Measurements from ENCODE around the gene DNAI2. TPM values are rescaled to one million over a fixed set of nuclear protein-coding genes. Genes with fewer than 3 reads are reported as not detected.

The DNAI2 gene
- total and polyA plus RNA-seq, 7 experiments from 2014 or later = 0.15 to 1.8 (median 0.88) TPM; not detected in 1

DNA sequence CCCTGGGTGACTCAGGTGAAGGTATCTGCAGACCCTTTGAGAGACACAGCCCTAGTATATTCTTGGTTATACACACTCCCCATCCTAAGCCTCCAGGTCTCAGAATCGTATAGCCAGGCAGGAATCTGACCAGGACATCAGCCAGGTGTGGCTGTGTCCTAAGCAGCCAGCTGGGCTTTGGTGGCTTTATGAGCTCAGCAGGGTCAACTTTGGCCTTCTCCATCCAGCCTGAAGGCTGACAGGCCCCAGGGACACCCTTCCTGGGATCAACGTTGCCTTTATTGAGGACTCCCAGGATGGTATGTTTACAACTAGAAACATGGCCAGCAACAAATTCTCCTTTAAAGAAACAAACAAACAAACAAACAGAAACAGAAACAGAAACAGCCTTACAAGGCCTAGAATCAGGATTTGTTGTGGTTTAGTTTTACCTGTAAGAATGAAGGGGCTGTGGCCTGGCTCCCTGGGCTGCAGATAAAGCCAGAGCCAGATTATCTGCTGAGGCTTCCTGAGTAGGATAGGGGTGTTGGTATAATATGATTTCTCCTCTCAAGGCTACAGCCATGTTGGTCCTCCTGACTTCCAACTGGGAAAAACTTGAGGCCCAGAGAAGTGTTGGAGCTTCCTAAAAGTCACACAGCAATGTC lies 60.5 kb downstream of the DNAI2 start:
- H3K36me3 ChIP-seq (ENCODE audit: control insufficient read depth in 2 of 3, insufficient read depth in 3 of 3, low read length in 3 of 3) = no peaks in the 10 kb centered on the region
- Mint-ChIP-seq H3K27me3 (peaks cover 0 to 4% (median 3%) of the 10 kb centered on the region in 5 donors), H3K4me3 (no peak overlapping the region), H3K9me3 (no peaks in the 10 kb centered on the region), H3K36me3 (peaks cover 0 to 1% (median 0%) of the 10 kb centered on the region in 5 donors), H3K4me1 (peaks cover 0 to 11% (median 2%) of the 10 kb centered on the region in 7 donors), H3K27ac (peak overlapping the region in 1 of 9 donors; percentile 20)
- no peak overlapping the region for H3K27ac ChIP-seq (ENCODE audit: low read depth, low read length)
- H3K27me3 ChIP-seq (ENCODE audit: control insufficient read depth in 2 of 2, insufficient read depth in 2 of 2, low read length in 2 of 2) = no peaks in the 10 kb centered on the region
- no peaks in the 10 kb centered on the region for H3K9me3 ChIP-seq (ENCODE audit: control insufficient read depth in 2 of 3, low read length in 3 of 3)
- peaks cover 0 to 4% of the 10 kb centered on the region in 2 donors for H3K4me1 ChIP-seq (ENCODE audit: control insufficient read depth in 2 of 2, insufficient read depth in 2 of 2, low read length in 2 of 2)
- DNase-seq = no peak
- H3K4me3 ChIP-seq (ENCODE audit: low read length) = no peak overlapping the region
- ChIA-PET POLR2A (no interaction called here), CTCF (no interaction called here)
- intact Hi-C loops (cut with micrococcal nuclease) = no loop called here
- ATAC-seq = no peak

DNA sequence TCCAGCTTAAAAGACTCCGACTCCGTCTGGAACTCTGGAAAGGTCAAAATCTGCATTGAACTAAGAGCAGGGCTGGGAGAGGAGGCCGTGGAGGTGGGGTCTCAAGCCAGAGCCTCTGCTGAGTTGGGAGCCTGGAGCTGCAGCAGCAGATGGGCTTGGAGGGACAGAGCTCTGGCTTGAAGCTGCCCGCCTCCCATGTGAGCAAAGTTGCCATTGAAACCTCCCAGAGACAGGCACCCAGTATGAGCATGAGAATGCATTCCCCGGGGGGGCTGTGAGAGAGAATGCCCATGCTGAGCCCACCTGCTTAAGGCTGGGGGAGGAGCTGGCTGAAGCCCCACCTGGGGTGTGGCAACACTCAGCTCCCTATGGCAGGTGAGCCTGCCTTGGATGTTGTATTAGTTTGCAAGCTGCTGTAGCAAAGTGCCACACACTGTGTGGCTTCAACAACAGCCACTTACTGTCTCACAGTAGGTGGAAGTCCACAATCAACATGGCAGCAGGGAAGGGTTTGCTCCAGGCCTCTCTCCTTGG lies 61.6 kb downstream of the DNAI2 start:
- ChIA-PET CTCF (no interaction called here), POLR2A (no interaction called here)
- no peaks in the 10 kb centered on the region for H3K9me3 Mint-ChIP-seq

DNA sequence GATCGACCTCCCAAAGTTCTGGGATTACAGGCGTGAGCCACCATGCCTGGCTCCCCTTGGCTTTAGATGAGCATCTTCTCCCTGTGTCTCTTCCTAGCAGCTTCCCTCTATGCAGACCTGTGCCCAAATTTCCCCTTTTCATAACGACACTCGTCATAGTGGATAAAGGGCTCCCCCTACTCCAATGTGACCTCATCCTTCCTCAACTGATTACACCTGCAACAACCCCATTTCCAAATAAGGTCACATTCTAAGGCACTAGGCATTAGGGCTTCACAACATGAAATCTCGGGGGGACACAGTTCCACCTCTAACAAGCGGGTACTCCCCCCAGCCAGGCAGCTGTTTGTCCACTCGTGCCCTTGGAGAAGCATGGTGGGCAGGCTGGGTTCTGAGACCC lies 62.3 kb downstream of the DNAI2 start:
- no peaks in the 10 kb centered on the region for H3K36me3 ChIP-seq (ENCODE audit: control insufficient read depth in 2 of 3, insufficient read depth in 3 of 3, low read length in 3 of 3)
- no peaks in the 10 kb centered on the region for H3K4me1 ChIP-seq (ENCODE audit: control insufficient read depth in 2 of 2, insufficient read depth in 2 of 2, low read length in 2 of 2)
- no peaks in the 10 kb centered on the region for H3K9me3 ChIP-seq (ENCODE audit: control insufficient read depth in 2 of 3, low read length in 3 of 3)
- no peaks in the 10 kb centered on the region for H3K36me3 Mint-ChIP-seq
- no peaks in the 10 kb centered on the region for H3K9me3 Mint-ChIP-seq
- peaks cover 0 to 8% (median 0%) of the 10 kb centered on the region in 7 donors for H3K4me1 Mint-ChIP-seq
- no peak overlapping the region for H3K27ac Mint-ChIP-seq
- DNase-seq (no peak), ATAC-seq (no peak)
- ChIA-PET POLR2A (no interaction called here), CTCF (no interaction called here)
- H3K27me3 ChIP-seq (ENCODE audit: control insufficient read depth in 2 of 2, insufficient read depth in 2 of 2, low read length in 2 of 2) = no peaks in the 10 kb centered on the region
- H3K4me3 Mint-ChIP-seq = no peak overlapping the region
- no peak overlapping the region for H3K27ac ChIP-seq (ENCODE audit: low read depth, low read length)
- H3K27me3 Mint-ChIP-seq = peaks cover 0 to 4% (median 3%) of the 10 kb centered on the region in 5 donors
- H3K4me3 ChIP-seq (ENCODE audit: low read length) = no peak overlapping the region
- intact Hi-C loops (cut with micrococcal nuclease) = no loop called here

More for the DNA sequence above, 61.6 kb downstream of the DNAI2 start:
- no peaks in the 10 kb centered on the region for H3K9me3 ChIP-seq (ENCODE audit: control insufficient read depth in 2 of 3, low read length in 3 of 3)
- Mint-ChIP-seq H3K4me3 (no peak overlapping the region), H3K27ac (no peak overlapping the region), H3K36me3 (no peaks in the 10 kb centered on the region), H3K4me1 (peaks cover 0 to 8% (median 0%) of the 10 kb centered on the region in 7 donors), H3K27me3 (peaks cover 0 to 5% (median 4%) of the 10 kb centered on the region in 5 donors)
- DNase-seq (no peak), ATAC-seq (no peak)
- H3K27me3 ChIP-seq (ENCODE audit: control insufficient read depth in 2 of 2, insufficient read depth in 2 of 2, low read length in 2 of 2) = no peaks in the 10 kb centered on the region
- intact Hi-C loops (cut with micrococcal nuclease) = no loop called here
- H3K4me3 ChIP-seq (ENCODE audit: low read length) = no peak overlapping the region
- no peaks in the 10 kb centered on the region for H3K36me3 ChIP-seq (ENCODE audit: control insufficient read depth in 2 of 3, insufficient read depth in 3 of 3, low read length in 3 of 3)
- H3K4me1 ChIP-seq (ENCODE audit: control insufficient read depth in 2 of 2, insufficient read depth in 2 of 2, low read length in 2 of 2) = no peaks in the 10 kb centered on the region
- H3K27ac ChIP-seq (ENCODE audit: low read depth, low read length) = no peak overlapping the region

DNA sequence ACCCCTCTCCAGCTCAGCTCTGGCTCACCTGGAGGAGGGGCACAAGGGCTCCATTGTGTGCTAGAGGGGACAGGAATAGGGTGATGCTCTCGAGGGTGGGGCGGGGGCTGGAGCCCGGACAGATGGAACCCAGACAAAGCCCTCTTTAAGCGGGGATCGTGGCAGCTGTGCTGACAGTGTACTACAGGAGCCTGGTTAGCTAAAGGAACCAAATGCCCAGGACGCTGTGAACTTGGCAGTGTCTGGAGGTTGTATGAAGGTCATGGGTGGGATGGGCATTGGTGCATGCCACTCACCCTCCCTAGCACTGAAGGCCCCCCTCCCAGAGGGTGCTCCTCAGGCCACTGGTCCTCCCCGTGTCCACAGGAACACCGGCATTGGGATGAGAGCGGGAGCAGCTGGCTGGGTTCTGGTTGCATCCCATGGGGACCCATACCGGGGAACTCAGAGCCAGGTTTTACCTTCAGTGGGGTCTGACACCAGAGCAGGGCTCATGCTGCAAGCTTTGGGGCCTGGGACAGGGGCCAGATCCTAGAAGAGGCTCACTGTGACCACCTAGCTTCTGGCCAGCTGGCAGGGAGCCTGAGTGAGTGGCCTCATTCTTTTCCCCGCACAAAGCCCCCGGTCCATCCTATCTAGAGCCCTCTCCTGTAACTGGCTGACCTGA lies 63.9 kb downstream of the DNAI2 start:
- H3K27me3 Mint-ChIP-seq = peaks cover 0 to 4% (median 3%) of the 10 kb centered on the region in 5 donors
- Histone ChIP-seq H3K36me3 (ENCODE audit: control insufficient read depth in 2 of 3, insufficient read depth in 3 of 3, low read length in 3 of 3) (no peaks in the 10 kb centered on the region), H3K9me3 (ENCODE audit: control insufficient read depth in 2 of 3, low read length in 3 of 3) (no peaks in the 10 kb centered on the region), H3K27ac (ENCODE audit: low read depth, low read length) (no peak overlapping the region), H3K27me3 (ENCODE audit: control insufficient read depth in 2 of 2, insufficient read depth in 2 of 2, low read length in 2 of 2) (no peaks in the 10 kb centered on the region), H3K4me1 (ENCODE audit: control insufficient read depth in 2 of 2, insufficient read depth in 2 of 2, low read length in 2 of 2) (no peaks in the 10 kb centered on the region), H3K4me3 (ENCODE audit: low read length) (no peak overlapping the region)
- H3K36me3 Mint-ChIP-seq = no peaks in the 10 kb centered on the region
- H3K4me3 Mint-ChIP-seq = no peak overlapping the region
- POLR2A ChIA-PET = no interaction called here
- no peak for DNase-seq
- H3K9me3 Mint-ChIP-seq = peaks cover 0 to 1% (median 0%) of the 10 kb centered on the region in 11 donors
- CTCF ChIA-PET = no interaction called here
- intact Hi-C loops (cut with micrococcal nuclease) = no loop called here
- H3K27ac Mint-ChIP-seq = no peak overlapping the region
- no peak for ATAC-seq
- peaks cover 0 to 8% (median 0%) of the 10 kb centered on the region in 7 donors for H3K4me1 Mint-ChIP-seq

DNA sequence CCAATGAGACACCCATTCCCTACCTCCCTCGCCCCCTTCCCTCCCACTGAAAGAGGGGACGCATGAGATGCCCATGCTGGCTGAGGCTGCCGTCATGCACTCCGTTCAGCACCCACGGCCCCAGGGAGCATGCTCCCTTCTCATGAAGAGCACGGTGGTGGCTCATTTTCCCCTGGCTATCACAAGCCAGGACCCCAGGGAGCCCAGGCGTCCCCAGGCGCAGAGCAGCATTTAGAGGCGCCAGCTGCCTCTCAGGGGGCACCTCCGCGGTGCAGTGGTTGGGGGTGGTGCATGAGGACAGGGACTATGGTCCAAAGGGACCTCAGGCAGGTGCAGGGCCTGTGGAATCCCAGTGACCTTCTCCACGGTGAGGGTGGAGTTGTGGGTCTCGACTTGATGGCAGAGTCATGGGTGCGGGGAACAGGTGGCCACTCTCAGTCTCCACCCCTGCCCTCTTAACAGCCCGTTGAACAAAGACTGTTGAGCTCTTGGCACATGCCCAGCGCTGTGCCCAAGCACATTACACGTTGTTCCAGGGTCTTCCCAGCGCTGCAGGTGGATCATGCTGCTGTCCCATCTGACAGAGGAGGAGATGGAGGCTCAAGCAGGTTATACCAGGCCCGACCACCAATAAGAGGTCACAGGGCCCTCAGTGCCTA lies 65.6 kb downstream of the DNAI2 start:
- Mint-ChIP-seq H3K36me3 (no peaks in the 10 kb centered on the region), H3K27ac (no peak overlapping the region), H3K27me3 (peaks cover 0 to 6% (median 4%) of the 10 kb centered on the region in 5 donors), H3K4me3 (no peak overlapping the region), H3K4me1 (peaks cover 0 to 4% (median 0%) of the 10 kb centered on the region in 7 donors), H3K9me3 (peaks cover 0 to 1% (median 0%) of the 10 kb centered on the region in 11 donors)
- Histone ChIP-seq H3K4me1 (ENCODE audit: control insufficient read depth in 2 of 2, insufficient read depth in 2 of 2, low read length in 2 of 2) (no peaks in the 10 kb centered on the region), H3K27ac (ENCODE audit: low read depth, low read length) (no peak overlapping the region), H3K4me3 (ENCODE audit: low read length) (no peak overlapping the region), H3K9me3 (ENCODE audit: control insufficient read depth in 2 of 3, low read length in 3 of 3) (no peaks in the 10 kb centered on the region), H3K27me3 (ENCODE audit: control insufficient read depth in 2 of 2, insufficient read depth in 2 of 2, low read length in 2 of 2) (no peaks in the 10 kb centered on the region), H3K36me3 (ENCODE audit: control insufficient read depth in 2 of 3, insufficient read depth in 3 of 3, low read length in 3 of 3) (no peaks in the 10 kb centered on the region)
- ChIA-PET POLR2A (no interaction called here), CTCF (interaction anchor here (0.5 kb wide), 1 partner anchor 24 kb away, joined by 3 read pairs; no protein-coding TSS in a partner anchor)
- ATAC-seq (no peak), DNase-seq (no peak)
- intact Hi-C loops (cut with micrococcal nuclease) = no loop called here

DNA sequence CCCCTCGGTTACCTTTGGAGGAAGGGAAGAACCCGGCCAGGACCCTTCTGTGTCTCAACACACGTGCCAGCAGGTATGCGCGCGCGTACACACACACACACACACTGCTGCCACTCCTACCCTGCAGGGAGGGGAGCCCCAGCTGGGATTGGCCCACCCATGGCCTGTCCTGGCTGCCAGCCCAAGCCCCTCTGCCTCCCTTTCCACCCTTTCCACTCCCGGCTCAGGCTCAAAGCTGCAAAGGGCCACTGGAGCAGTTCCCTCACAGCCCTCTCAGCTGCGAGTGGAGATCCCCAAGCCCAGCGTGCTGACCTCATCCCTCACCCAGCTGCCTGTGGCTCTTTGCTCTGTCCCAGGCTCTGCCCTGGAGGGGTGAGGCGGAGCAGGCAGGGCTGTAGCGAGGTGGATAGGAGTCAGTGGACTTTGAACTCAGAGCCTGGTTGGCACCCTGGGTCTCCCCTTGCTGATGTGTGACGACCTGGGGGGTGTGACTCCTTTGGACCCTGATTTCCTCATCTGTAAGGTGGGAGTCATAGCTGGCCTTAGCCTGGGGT lies 66.5 kb downstream of the DNAI2 start:
- Histone ChIP-seq H3K27ac (ENCODE audit: low read depth, low read length) (no peak overlapping the region), H3K4me3 (ENCODE audit: low read length) (no peak overlapping the region), H3K36me3 (ENCODE audit: control insufficient read depth in 2 of 3, insufficient read depth in 3 of 3, low read length in 3 of 3) (no peaks in the 10 kb centered on the region), H3K4me1 (ENCODE audit: control insufficient read depth in 2 of 2, insufficient read depth in 2 of 2, low read length in 2 of 2) (no peaks in the 10 kb centered on the region), H3K9me3 (ENCODE audit: control insufficient read depth in 2 of 3, low read length in 3 of 3) (no peaks in the 10 kb centered on the region), H3K27me3 (ENCODE audit: control insufficient read depth in 2 of 2, insufficient read depth in 2 of 2, low read length in 2 of 2) (no peaks in the 10 kb centered on the region)
- H3K27me3 Mint-ChIP-seq = peaks cover 0 to 15% (median 4%) of the 10 kb centered on the region in 5 donors
- H3K4me1 Mint-ChIP-seq = no peaks in the 10 kb centered on the region
- ATAC-seq (no peak), DNase-seq (no peak)
- ChIA-PET POLR2A (no interaction called here), CTCF (no interaction called here)
- intact Hi-C loops (cut with micrococcal nuclease) = no loop called here
- H3K9me3 Mint-ChIP-seq = peaks cover 0 to 3% (median 0%) of the 10 kb centered on the region in 11 donors
- H3K27ac Mint-ChIP-seq = no peak overlapping the region
- no peaks in the 10 kb centered on the region for H3K36me3 Mint-ChIP-seq
- H3K4me3 Mint-ChIP-seq = no peak overlapping the region
